ENCODE measurements around the gene MYO3A.
"Not testable (repeated sequence)": the region's sequence is repeated elsewhere in the genome, so short reads cannot be mapped to it uniquely, and the experiment has no call there.

Gene MYO3A

GRCh38 chr10:26067680-26068079, 133.7 kb downstream of the MYO3A start:
- in situ Hi-C loops (cut with HindIII; ENCODE audit: low sequenced_read_pairs): no loop called here

DNA sequence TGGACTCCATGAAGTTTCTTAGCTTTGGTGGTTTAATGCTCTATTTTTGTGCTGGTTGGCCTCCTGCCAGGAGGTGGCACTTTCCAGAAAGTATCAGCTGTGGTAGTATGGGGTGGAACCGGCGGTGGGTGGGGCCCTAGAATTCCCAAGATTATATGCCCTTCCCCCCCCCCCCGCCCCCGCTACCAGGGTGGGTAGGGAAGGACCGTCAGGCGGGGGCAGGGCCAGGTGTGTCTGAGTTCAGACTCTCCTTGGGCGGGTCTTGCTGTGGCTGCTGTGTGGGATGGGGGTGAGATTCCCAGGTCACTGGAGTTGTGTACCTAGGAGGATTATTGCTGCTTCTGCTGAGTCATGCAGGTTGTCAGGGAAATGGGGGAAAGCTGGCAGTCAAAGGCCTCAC, 146.9 kb downstream of the MYO3A start:
- in situ Hi-C loops (cut with HindIII; ENCODE audit: low sequenced_read_pairs): not testable (repeated sequence)

GRCh38 chr10:26081459-26081858, 147.4 kb downstream of the MYO3A start:
- in situ Hi-C loops (cut with HindIII; ENCODE audit: low sequenced_read_pairs): no loop called here

DNA sequence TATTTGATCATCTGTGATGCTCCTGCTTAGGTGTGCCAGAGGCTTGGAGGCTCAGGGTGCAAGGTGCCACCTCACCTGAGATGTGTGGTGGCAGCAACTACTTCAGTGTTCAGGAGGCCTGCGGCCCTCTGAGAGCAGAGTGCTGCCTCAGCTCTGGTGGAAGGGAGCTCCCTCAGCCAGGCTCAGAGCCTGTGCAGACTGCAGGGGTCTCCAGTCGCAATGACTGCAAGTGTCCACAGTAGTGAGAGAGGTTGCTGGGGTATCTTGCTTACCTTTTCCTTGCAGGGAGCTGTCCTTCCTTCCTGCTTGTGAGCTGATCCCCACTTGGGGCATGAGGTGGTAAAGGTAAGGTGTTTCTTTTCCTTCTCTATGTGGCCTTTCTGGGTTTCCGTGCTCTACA, 151.5 kb downstream of the MYO3A start:
- in situ Hi-C loops (cut with HindIII; ENCODE audit: low sequenced_read_pairs): no loop called here

- in situ Hi-C loops (cut with HindIII; ENCODE audit: low sequenced_read_pairs): no loop called here
Measured at GRCh38 chr10:26087666-26088065, 153.6 kb downstream of the MYO3A start.

- in situ Hi-C loops (cut with HindIII; ENCODE audit: low sequenced_read_pairs): no loop called here
Measured at GRCh38 chr10:26090026-26090425, 156.0 kb downstream of the MYO3A start.

GRCh38 chr10:26090762-26091161, 156.7 kb downstream of the MYO3A start:
- in situ Hi-C loops (cut with HindIII; ENCODE audit: low sequenced_read_pairs): no loop called here

GRCh38 chr10:26093229-26093628, 159.2 kb downstream of the MYO3A start:
- in situ Hi-C loops (cut with HindIII; ENCODE audit: low sequenced_read_pairs): no loop called here

DNA sequence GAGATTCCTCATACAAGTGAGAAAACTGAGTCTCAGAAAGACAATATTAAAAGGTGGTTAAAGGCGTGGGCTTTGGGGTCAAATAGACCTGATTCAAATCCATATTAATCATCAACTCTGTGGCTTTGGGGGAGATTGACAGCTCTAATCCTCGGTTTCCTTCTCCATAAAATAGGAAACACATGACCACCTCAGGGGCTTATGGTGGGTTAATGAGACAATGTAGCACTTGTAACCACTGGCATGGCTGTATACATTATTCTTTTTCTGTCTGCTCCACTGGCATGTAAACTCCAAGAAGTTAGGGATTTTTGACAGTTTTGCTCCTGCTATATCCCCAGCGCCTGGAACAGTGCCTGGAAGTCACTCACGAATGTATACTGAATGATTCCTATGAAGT, 161.8 kb downstream of the MYO3A start:
- in situ Hi-C loops (cut with HindIII; ENCODE audit: low sequenced_read_pairs): no loop called here

DNA sequence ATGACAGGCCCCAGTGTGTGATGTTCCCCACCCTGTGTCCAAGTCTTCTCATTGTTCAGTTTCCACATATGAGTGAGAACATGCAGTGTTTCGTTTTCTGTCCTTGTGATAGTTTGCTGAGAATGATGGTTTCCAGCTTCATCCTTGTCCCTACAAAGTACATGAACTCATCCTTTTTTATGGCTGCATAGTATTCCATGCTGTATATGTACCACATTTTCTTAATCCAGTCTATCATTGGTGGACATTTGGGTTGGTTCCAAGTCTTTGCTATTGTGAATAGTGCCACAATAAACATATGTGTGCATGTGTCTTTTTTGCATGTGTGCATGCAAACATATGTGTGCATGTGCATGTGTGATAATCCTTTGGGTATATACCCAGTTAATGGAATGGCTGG, 163.5 kb downstream of the MYO3A start:
- in situ Hi-C loops (cut with HindIII; ENCODE audit: low sequenced_read_pairs): not testable (repeated sequence)

- in situ Hi-C loops (cut with HindIII; ENCODE audit: low sequenced_read_pairs): no loop called here
Measured at GRCh38 chr10:26112532-26112931, 178.5 kb downstream of the MYO3A start.

DNA sequence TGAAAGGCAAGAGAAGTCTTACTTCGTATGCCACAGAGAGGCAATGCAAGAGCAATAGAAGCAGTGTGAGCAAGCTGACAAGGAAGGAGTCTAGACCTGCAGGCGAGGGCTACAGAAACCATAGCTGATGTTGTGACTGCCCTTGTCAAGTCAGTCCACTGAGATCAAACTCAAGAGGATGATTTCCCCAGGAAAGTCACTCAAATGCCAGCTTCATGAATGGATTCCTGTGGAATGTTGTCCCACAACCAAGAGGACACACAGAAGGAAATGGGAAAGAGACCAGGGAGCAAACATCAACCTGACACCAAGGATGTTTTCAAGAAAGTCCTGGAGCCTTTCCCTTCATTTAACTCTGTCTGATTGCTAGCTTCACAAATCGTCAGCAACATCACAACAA, 204.6 kb downstream of the MYO3A start:
- in situ Hi-C loops (cut with HindIII; ENCODE audit: low sequenced_read_pairs): no loop called here

- in situ Hi-C loops (cut with HindIII; ENCODE audit: low sequenced_read_pairs): no loop called here
Measured at GRCh38 chr10:26156019-26156418, 222.0 kb downstream of the MYO3A start.

DNA sequence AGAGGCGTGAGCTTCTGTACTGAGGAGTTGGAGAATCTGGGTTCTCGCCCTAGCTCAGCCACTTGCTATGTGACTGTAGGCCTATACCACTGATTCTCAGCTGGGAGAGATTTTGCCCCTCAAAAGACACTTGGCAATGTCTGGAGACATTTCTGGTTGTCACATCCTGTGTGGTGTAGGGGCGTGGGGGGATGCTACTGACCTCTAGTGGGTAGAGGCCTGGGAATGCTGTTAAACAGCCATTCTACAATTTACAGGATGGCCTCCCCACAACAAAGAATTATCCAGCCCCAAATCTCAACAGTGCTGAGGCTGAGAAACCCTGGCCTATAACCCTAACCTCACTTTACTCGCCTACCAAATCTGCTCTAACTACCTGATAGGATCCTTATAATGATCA, 223.7 kb downstream of the MYO3A start:
- in situ Hi-C loops (cut with HindIII; ENCODE audit: low sequenced_read_pairs): no loop called here

GRCh38 chr10:26169466-26169865, 235.4 kb downstream of the MYO3A start:
- in situ Hi-C loops (cut with HindIII; ENCODE audit: low sequenced_read_pairs): no loop called here

DNA sequence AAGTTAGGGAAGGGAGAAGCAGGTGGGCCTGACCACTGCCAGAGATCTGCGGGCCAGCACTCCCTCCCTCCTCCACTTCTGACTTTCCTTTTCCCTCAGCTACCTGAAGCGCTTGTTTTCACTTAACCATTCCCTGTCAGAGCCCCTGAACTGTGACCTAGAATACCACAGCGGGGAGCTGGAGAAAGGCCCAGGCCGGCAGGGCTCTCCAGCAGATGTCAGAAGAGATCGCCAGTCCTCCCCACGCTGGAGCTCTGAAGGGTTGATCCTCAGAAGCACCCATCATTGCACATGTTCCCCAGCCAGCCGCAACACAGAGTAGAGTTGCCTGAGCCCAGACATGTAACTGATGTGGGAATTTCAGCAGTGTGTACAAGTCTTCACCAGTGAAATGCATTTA, 238.1 kb downstream of the MYO3A start:
- in situ Hi-C loops (cut with HindIII; ENCODE audit: low sequenced_read_pairs): no loop called here

DNA sequence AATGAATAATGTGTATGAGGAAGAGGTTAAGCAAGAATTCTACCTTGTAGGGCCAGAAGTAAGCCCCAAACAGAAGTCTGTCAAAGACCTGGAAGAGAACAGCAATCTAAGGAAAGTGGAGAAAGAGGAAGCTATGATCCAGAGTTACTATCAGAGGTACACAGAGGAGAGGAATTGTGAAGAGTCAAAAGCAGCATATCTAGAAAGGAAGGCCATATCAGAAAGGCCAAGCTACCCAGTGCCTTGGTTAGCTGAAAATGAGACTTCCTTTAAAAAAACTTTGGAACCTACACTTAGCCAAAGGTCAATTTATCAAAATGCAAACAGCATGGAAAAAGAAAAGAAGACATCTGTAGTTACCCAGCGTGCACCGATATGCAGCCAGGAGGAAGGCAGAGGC, 239.8 kb downstream of the MYO3A start:
- in situ Hi-C loops (cut with HindIII; ENCODE audit: low sequenced_read_pairs): no loop called here

GRCh38 chr10:26177341-26177740, 243.3 kb downstream of the MYO3A start:
- in situ Hi-C loops (cut with HindIII; ENCODE audit: low sequenced_read_pairs): no loop called here

DNA sequence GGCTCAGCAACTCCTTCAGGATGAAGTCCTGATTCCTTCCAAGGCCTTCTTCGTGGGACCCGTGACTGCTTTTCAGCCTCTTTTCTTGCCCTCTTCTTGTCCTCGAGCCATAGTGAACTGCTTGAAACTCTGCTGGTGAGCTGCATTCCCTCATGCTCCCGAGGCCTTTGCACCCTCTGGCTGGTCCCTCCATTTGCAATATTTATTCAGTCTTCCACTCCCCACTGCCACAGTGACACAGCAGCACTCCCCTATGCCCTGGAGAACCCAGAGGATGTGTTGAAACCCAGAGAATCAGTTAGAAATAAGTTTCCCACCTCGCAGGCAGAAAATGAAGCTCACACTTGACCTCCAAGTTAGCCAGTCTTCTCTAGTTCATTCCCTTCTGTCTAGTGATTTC, 260.2 kb downstream of the MYO3A start:
- in situ Hi-C loops (cut with HindIII; ENCODE audit: low sequenced_read_pairs): no loop called here

- in situ Hi-C loops (cut with HindIII; ENCODE audit: low sequenced_read_pairs): no loop called here
Measured at GRCh38 chr10:26197248-26197647, 263.2 kb downstream of the MYO3A start.

DNA sequence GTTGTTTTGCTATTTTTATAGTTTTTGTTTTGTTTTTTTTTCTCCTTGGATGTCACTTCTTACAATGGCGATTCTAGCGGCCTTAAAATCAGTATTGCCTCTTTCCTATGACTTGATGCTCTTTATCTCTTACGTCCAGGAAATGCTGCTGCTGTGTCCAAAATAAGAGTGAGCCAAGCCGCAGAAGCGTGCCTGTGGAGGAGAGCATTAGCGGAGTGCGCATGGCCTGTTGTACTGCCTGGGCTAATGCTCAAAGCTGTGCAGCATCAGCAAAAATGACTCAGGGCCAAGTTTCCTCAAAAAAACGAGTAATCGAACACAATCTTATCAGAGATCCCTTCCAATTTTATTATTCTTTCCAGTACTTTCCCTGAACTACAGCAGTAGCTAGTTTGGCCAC, 264.1 kb downstream of the MYO3A start:
- in situ Hi-C loops (cut with HindIII; ENCODE audit: low sequenced_read_pairs): no loop called here

DNA sequence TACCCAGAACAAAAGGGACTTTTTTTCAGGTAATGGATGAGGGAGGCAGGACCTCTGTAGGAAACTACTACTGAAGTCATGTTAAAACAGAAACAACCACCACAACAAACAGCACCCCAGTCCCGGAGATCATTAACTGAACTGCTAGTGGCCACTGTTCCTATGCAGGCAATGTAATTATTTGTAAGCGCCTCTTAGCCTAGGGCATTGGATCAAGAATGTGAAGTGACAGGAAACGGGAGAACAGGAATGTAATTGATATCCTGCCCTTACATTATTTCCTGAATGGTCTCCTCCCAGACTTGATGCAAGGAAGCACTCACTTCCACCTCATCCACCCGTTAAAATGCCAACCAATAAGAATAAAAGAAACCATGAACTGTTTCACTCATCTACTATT, 265.8 kb downstream of the MYO3A start:
- in situ Hi-C loops (cut with HindIII; ENCODE audit: low sequenced_read_pairs): no loop called here

DNA sequence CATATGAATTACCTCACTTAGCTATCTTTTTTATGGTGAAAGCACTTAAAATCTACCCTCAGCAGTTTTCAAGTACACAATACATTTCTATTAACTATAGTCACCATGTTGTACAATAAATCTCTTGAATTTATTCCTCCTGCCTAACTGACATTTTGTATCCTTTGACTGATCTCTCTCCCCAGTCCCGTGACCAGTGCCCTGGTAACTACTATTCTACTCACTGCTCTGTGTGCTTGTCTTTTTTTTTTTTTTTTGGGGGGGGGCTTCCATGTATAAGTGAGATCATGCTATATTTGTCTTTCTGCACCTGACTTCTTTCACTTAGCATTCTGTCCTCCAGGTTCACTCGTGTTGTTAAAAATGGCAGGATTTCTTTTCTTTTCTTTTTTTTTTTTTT, 271.2 kb downstream of the MYO3A start:
- in situ Hi-C loops (cut with HindIII; ENCODE audit: low sequenced_read_pairs): no loop called here
